Nephron (organoid): ENCODE results near the gene GRB7.

Source experiments
- H3K27ac Mint-ChIP-seq, 3 experiments: 2 replicates each; pipeline ENCODE4 v1.8.0; 2020; ENCODE audit warnings: mixed read lengths in 3 of 3, mild to moderate bottlenecking in 2 of 3, moderate library complexity in 1 of 3
- H3K27me3 Mint-ChIP-seq: 2 replicates; pipeline ENCODE4 v1.8.0; 2021; ENCODE audit warnings: low read depth, mild to moderate bottlenecking, moderate library complexity, mixed read lengths
- H3K36me3 Mint-ChIP-seq: 2 replicates; pipeline ENCODE4 v1.8.0; 2020; ENCODE audit warnings: low read depth, mixed read lengths
- H3K4me1 Mint-ChIP-seq: 2 replicates; pipeline ENCODE4 v1.8.0; 2020; ENCODE audit warnings: mixed read lengths
- H3K4me3 Mint-ChIP-seq, 3 experiments: 2 replicates each; pipeline ENCODE4 v1.8.0; 2020; ENCODE audit warnings: mild to moderate bottlenecking in 3 of 3, mixed read lengths in 3 of 3, moderate library complexity in 2 of 3
- H3K9me3 Mint-ChIP-seq: 2 replicates; pipeline ENCODE4 v1.8.0; 2020; ENCODE audit warnings: mixed read lengths
- TF ChIP-seq, protein P1 (sequence below), 3 experiments: fragments of 200-600 bp; sonication (generic); IDR thresholded peaks; one replicate each; pipeline ENCODE4 v1.5.0; 2021; ENCODE audit warnings: antibody characterized with exemption in 3 of 3; ENCODE audit not compliant: unreplicated experiment in 3 of 3

GRB7 gene

GRCh38 chr17:39751016-39751543, 13.3 kb downstream of the GRB7 start:
- H3K4me1 Mint-ChIP-seq = peaks cover 26% of the 10 kb centered on the region
- peak overlapping the region in 2 of 3 experiments; percentile 32 to 87 for H3K4me3 Mint-ChIP-seq
- H3K36me3 Mint-ChIP-seq = no peaks in the 10 kb centered on the region
- TF ChIP-seq, protein P1, sequence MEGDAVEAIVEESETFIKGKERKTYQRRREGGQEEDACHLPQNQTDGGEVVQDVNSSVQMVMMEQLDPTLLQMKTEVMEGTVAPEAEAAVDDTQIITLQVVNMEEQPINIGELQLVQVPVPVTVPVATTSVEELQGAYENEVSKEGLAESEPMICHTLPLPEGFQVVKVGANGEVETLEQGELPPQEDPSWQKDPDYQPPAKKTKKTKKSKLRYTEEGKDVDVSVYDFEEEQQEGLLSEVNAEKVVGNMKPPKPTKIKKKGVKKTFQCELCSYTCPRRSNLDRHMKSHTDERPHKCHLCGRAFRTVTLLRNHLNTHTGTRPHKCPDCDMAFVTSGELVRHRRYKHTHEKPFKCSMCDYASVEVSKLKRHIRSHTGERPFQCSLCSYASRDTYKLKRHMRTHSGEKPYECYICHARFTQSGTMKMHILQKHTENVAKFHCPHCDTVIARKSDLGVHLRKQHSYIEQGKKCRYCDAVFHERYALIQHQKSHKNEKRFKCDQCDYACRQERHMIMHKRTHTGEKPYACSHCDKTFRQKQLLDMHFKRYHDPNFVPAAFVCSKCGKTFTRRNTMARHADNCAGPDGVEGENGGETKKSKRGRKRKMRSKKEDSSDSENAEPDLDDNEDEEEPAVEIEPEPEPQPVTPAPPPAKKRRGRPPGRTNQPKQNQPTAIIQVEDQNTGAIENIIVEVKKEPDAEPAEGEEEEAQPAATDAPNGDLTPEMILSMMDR (IDR thresholded peaks at IDR 0.05; ENCODE audit: unreplicated experiment in 3 of 3) = no peak
- no peaks in the 10 kb centered on the region for H3K9me3 Mint-ChIP-seq
- H3K27me3 Mint-ChIP-seq = peaks cover 22% of the 10 kb centered on the region
- peak overlapping the region in 2 of 3 experiments; percentile 88 to 93 for H3K27ac Mint-ChIP-seq

DNA sequence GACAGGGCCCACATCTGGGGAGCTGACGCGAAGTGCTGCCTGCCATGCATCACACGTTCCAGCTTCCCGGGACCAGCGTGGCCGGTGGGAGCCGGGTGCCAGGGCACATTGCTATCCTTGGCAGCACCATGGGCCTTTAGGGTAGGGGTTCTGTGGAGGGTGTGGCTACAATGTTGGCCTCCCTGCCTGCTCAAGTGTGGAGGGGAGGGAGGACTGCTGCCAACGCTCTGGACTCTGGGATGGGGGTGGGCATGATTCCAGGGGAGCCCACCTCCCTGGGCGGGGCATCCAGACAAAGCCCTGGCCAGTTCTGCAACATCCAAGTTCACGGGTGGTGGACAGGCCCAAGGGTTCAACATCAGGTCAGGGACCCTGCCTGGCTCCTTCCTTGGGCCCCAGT, 13.9 kb downstream of the GRB7 start:
- TF ChIP-seq, protein P1 (IDR thresholded peaks at IDR 0.05; ENCODE audit: unreplicated experiment in 3 of 3) = no peak
- Mint-ChIP-seq H3K9me3 (no peaks in the 10 kb centered on the region), H3K4me1 (peaks cover 26% of the 10 kb centered on the region), H3K4me3 (peak overlapping the region; percentile 78 to 87 (median 83)), H3K27ac (peak overlapping the region; percentile 67 to 93 (median 88)), H3K27me3 (peaks cover 22% of the 10 kb centered on the region), H3K36me3 (no peaks in the 10 kb centered on the region)

GRCh38 chr17:39752241-39752881, 14.6 kb downstream of the GRB7 start:
- Mint-ChIP-seq H3K27me3 (peaks cover 29% of the 10 kb centered on the region), H3K36me3 (no peaks in the 10 kb centered on the region), H3K9me3 (no peaks in the 10 kb centered on the region), H3K27ac (peak overlapping the region; percentile 67 to 93 (median 88)), H3K4me3 (peak overlapping the region; percentile 78 to 87 (median 83)), H3K4me1 (peaks cover 21% of the 10 kb centered on the region)
- TF ChIP-seq, protein P1 (IDR thresholded peaks at IDR 0.05; ENCODE audit: unreplicated experiment in 3 of 3) = no peak

- peaks cover 21% of the 10 kb centered on the region for H3K4me1 Mint-ChIP-seq
- H3K9me3 Mint-ChIP-seq = no peaks in the 10 kb centered on the region
- H3K27ac Mint-ChIP-seq = peak overlapping the region; percentile 66 to 88 (median 81)
- TF ChIP-seq, protein P1 (IDR thresholded peaks at IDR 0.05; ENCODE audit: unreplicated experiment in 3 of 3) = no peak
- no peaks in the 10 kb centered on the region for H3K36me3 Mint-ChIP-seq
- H3K27me3 Mint-ChIP-seq = peaks cover 41% of the 10 kb centered on the region
- H3K4me3 Mint-ChIP-seq = peak overlapping the region; percentile 72 to 75 (median 73)
Observed at GRCh38 chr17:39753514-39754160, 15.9 kb downstream of the GRB7 start.

- Mint-ChIP-seq H3K4me1 (peaks cover 21% of the 10 kb centered on the region), H3K9me3 (no peaks in the 10 kb centered on the region), H3K27ac (peak overlapping the region in 2 of 3 experiments; percentile 33 to 67), H3K4me3 (peak overlapping the region; percentile 41 to 54 (median 50)), H3K27me3 (peaks cover 44% of the 10 kb centered on the region), H3K36me3 (no peaks in the 10 kb centered on the region)
- TF ChIP-seq, protein P1 (IDR thresholded peaks at IDR 0.05; ENCODE audit: unreplicated experiment in 3 of 3) = peak; percentile 99 to 100 (median 99)
Observed at GRCh38 chr17:39754161-39754957, 16.6 kb downstream of the GRB7 start.
